Spleen (tissue), 11 donors: Measurements from ENCODE around the gene TMTC2. TPM values are rescaled to one million over a fixed set of nuclear protein-coding genes. Genes with fewer than 3 reads are reported as not detected.
"Not testable (repeated sequence)": the region's sequence is repeated elsewhere in the genome, so short reads cannot be mapped to it uniquely, and the experiment has no call there.

ENCODE experiments used
- DNase-seq: peaks from one replicate; pipeline ENCODE4 v3.0.0-alpha.2; 2020
- H3K27ac ChIP-seq, 8 donors: fragments of 200-600 bp; sonication (generic) in 7 of 8; 1 replicate in 4 of 8; 2 replicates in 4 of 8; pipeline versions ENCODE4 v1.5.0 to v1.8.0; 2016 to 2021; ENCODE audit warnings: inconsistent platforms in 4 of 8, mild to moderate bottlenecking in 4 of 8, moderate library complexity in 1 of 8
- H3K27me3 ChIP-seq, 7 donors: fragments of 200-600 bp; sonication (generic) in 6 of 7; replicated peaks in 1 of 7; 1 replicate in 4 of 7; 2 replicates in 3 of 7; pipeline versions ENCODE4 v1.5.0 to v1.8.0; 2016 to 2021; ENCODE audit warnings: inconsistent platforms in 3 of 7, mild to moderate bottlenecking in 1 of 7
- H3K36me3 ChIP-seq, 6 donors: fragments of 200-600 bp; sonication (generic) in 5 of 6; 1 replicate in 4 of 6; 2 replicates in 2 of 6; pipeline versions ENCODE4 v1.5.0 to v1.8.0; 2016 to 2021; ENCODE audit warnings: inconsistent platforms in 2 of 6
- H3K4me1 ChIP-seq, 6 donors: fragments of 200-600 bp; sonication (generic) in 5 of 6; 1 replicate in 3 of 6; 2 replicates in 3 of 6; pipeline versions ENCODE4 v1.5.0 to v1.8.0; 2016 to 2021; ENCODE audit warnings: inconsistent platforms in 3 of 6
- H3K4me3 ChIP-seq, 8 donors: fragments of 200-600 bp; sonication (generic) in 7 of 8; 1 replicate in 4 of 8; 2 replicates in 4 of 8; pipeline versions ENCODE4 v1.5.0 to v1.8.0; 2016 to 2021; ENCODE audit warnings: inconsistent platforms in 4 of 8, mild to moderate bottlenecking in 4 of 8, moderate library complexity in 2 of 8
- H3K9me3 ChIP-seq, 8 donors: fragments of 200-600 bp; sonication (generic) in 7 of 8; 1 replicate in 4 of 8; 2 replicates in 4 of 8; pipeline versions ENCODE4 v1.5.0 to v1.8.0; 2016 to 2021; ENCODE audit warnings: inconsistent platforms in 4 of 8
- POLR2A ChIP-seq, 3 donors: fragments of 450-650 bp; IDR thresholded peaks; one replicate each; pipeline ENCODE4 v1.5.1; 2017; ENCODE audit warnings: antibody characterized with exemption in 3 of 3, mild to moderate bottlenecking in 1 of 3
- POLR2AphosphoS5 ChIP-seq, 3 donors: sonication (generic); formaldehyde crosslinking; IDR thresholded peaks; one replicate each; pipeline ENCODE4 v1.5.1; 2017; ENCODE audit warnings: antibody characterized with exemption in 3 of 3
- WGBS, 5 donors: extraction: QIAGEN DNeasy Blood & Tissue Kit in 3 of 5; methylation state at CpG; one replicate each; pipeline versions ENCODE4 v1.1.5 to v1.1.7; 2013 to 2018; 5-methylcytosine and 5-hydroxymethylcytosine counted together
- intact Hi-C: fragments of 100-400 bp; cut with DNase I; formaldehyde crosslinking; loops from one replicate; pipeline ENCODE4 v1.15.0; 2023; ENCODE audit warnings: low total_unique reads
- polyA plus RNA-seq, 3 donors: library from polyadenylated mRNA; stranded (reverse); fragments of 200-250 nt; gene quantifications; one replicate each; pipeline ENCODE4 v1.2.1, GENCODE V29; 2013
- total RNA-seq, 7 donors: library from RNA; depleted of rRNA in 3 of 7; stranded (reverse); fragments of >200 nt in 3 of 7; fragmentation: NEBNext Ultra II Directional in 4 of 7; extraction: Animal tissue kit (Norgen Biotek cat#: 25700) in 4 of 7; gene quantifications; one replicate each; pipeline versions ENCODE4 v1.1.0 to v1.2.1, GENCODE V29; 2016 to 2021
- TF ChIP-seq, protein P1 (sequence below), 11 experiments: fragments of 200-600 bp in 7 of 11; fragments of 450-650 bp in 4 of 11; sonication (generic) in 4 of 11; IDR thresholded peaks in 8 of 11; conservative IDR thresholded peaks in 3 of 11; 1 replicate in 7 of 11; 2 replicates in 4 of 11; pipeline versions ENCODE4 v1.4.0 to v1.8.0; 2016 to 2021; ENCODE audit warnings: antibody characterized with exemption in 11 of 11, inconsistent platforms in 4 of 11, mild to moderate bottlenecking in 1 of 11
- donor health status: healthy with polysubstance abuse.
- donor health status: DM: no; HTN: no; CAD: no; lungs with moderate emphysema.
- donor health status: DM: no; HTN: no; CAD: no.
- donor health status: Bipolar disorder and iron deficiency.
- donor health status: healthy.
- donor health status: DM: no; HTN: no; CAD: no.
- donor health status: DM: yes; HTN: yes; CAD: no.

Gene TMTC2
- total and polyA plus RNA-seq, 10 donors = 0.74 to 8.5 (median 4.0) TPM

DNA sequence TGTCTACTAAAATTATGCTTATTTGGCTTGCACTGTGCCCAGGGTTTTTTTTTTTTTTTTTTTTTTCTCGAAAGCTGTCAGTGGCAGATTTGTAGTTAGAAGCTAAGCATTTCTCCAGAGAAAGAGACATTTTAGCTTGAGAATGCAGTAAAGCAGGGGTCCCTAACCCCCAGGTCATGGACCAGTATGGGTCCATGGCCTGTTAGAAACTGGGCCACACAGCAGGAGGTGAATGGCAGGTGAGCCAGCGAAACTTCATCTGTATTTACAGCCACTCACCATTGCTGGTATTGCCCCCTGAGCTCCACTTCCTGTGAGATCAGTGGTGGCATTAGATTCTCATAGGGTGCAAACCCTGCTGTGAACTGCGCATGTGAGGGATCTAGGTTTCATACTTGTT is 73.7 kb downstream of the TMTC2 start:
- Histone ChIP-seq H3K27me3 (no peaks in the 10 kb centered on the region), H3K27ac (no peak overlapping the region), H3K4me1 (no peaks in the 10 kb centered on the region), H3K9me3 (no peaks in the 10 kb centered on the region), H3K4me3 (no peak overlapping the region), H3K36me3 (no peaks in the 10 kb centered on the region)
- TF ChIP-seq, protein P1, sequence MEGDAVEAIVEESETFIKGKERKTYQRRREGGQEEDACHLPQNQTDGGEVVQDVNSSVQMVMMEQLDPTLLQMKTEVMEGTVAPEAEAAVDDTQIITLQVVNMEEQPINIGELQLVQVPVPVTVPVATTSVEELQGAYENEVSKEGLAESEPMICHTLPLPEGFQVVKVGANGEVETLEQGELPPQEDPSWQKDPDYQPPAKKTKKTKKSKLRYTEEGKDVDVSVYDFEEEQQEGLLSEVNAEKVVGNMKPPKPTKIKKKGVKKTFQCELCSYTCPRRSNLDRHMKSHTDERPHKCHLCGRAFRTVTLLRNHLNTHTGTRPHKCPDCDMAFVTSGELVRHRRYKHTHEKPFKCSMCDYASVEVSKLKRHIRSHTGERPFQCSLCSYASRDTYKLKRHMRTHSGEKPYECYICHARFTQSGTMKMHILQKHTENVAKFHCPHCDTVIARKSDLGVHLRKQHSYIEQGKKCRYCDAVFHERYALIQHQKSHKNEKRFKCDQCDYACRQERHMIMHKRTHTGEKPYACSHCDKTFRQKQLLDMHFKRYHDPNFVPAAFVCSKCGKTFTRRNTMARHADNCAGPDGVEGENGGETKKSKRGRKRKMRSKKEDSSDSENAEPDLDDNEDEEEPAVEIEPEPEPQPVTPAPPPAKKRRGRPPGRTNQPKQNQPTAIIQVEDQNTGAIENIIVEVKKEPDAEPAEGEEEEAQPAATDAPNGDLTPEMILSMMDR (IDR thresholded peaks at IDR 0.05 in 8 of 11, conservative IDR thresholded peaks at IDR 0.05 in 3 of 11) = no peak
- TF ChIP-seq POLR2AphosphoS5 (IDR thresholded peaks at IDR 0.05) = no peak
- TF ChIP-seq POLR2A (IDR thresholded peaks at IDR 0.05) = no peak
- DNase-seq = no peak
- intact Hi-C loops = no loop called here
- 90 to 94% (median 91%) methylated on average over 3 of the region's 3 CpGs for WGBS, 5 donors

DNA sequence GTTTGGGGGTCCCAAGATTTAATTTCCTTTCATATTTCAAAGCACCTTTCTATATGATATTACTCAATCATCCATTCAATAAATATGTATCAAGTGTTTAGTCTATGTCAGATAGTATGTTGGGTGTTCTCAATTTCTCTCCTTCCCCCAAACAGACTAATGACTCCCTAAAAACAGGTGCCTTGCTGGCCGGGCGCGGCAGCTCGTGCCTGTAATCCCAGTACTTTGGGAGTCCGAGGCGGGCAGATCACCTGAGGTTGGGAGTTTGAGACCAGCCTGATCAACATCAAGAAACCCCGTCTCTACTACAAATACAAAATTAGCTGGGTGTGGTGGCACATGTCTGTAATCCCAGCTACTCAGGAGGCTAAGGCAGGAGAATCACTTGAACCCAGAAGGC is 78.5 kb downstream of the TMTC2 start:
- H3K9me3 ChIP-seq, DNase-seq, H3K36me3 ChIP-seq, H3K4me3 ChIP-seq, H3K4me1 ChIP-seq, H3K27ac ChIP-seq, H3K27me3 ChIP-seq, intact Hi-C loops: not testable (repeated sequence)
- 92 to 96% (median 96%) methylated on average over 7 of the region's 7 CpGs for WGBS, 5 donors

DNA sequence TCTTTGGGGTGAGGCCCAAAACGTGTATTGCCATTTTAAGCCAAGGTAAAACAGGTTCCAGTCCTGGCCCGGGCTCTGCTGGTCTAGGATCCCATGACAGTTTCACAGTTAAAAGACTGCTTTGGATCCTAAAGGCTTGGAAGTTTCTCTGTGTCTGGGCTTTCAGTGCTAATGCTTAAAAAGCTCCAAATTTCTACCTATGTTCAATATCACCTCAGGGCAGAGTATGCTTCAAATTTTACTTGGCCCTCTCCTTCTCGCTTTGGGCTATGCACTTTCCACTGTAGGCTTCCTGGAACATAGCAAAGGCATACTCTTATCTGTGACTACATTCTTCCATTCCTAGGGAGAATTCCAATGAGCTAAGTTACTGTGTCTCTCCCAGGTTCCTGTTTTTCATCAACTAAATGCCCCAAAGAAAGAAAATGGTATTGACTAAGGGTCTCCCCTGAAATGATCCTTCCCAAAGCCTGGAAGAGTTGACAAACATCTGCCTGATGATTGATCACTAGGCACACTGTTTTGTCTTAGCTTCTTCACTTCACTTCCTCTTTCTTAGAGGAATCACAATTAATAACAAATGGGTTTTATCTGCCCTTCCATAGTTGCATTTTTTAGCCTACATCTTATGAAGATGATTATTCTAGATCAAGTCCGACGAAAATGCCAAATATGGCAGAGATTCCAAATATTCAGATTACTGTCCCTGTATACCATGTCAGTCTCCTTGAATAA is 79.4 kb downstream of the TMTC2 start:
- Histone ChIP-seq H3K36me3 (no peaks in the 10 kb centered on the region), H3K4me3 (no peak overlapping the region)
- intact Hi-C loops = no loop called here

GRCh38 chr12:82774666-82775065 is 88.0 kb downstream of the TMTC2 start:
- TF ChIP-seq, protein P1 (IDR thresholded peaks at IDR 0.05 in 8 of 11, conservative IDR thresholded peaks at IDR 0.05 in 3 of 11) = no peak
- no peak for TF ChIP-seq POLR2A (IDR thresholded peaks at IDR 0.05)
- TF ChIP-seq POLR2AphosphoS5 (IDR thresholded peaks at IDR 0.05) = no peak
- WGBS, 5 donors = 79 to 88% (median 81%) methylated on average over 5 of the region's 5 CpGs

More for the DNA sequence above, 79.4 kb downstream of the TMTC2 start:
- TF ChIP-seq POLR2AphosphoS5 (IDR thresholded peaks at IDR 0.05) (no peak), POLR2A (IDR thresholded peaks at IDR 0.05) (no peak)
- TF ChIP-seq, protein P1 (IDR thresholded peaks at IDR 0.05 in 8 of 11, conservative IDR thresholded peaks at IDR 0.05 in 3 of 11) = no peak
- Histone ChIP-seq H3K27ac (no peak overlapping the region), H3K27me3 (no peaks in the 10 kb centered on the region), H3K4me1 (no peaks in the 10 kb centered on the region), H3K9me3 (no peaks in the 10 kb centered on the region)
- DNase-seq = no peak
- 89 to 91% (median 90%) methylated on average over 5 of the region's 5 CpGs for WGBS, 5 donors

More at GRCh38 chr12:82774666-82775065, 88.0 kb downstream of the TMTC2 start:
- H3K36me3 ChIP-seq = no peaks in the 10 kb centered on the region
- no peaks in the 10 kb centered on the region for H3K4me1 ChIP-seq
- no peaks in the 10 kb centered on the region for H3K27me3 ChIP-seq
- no peaks in the 10 kb centered on the region for H3K9me3 ChIP-seq
- no peak for DNase-seq
- H3K4me3 ChIP-seq = no peak overlapping the region
- intact Hi-C loops = no loop called here
- H3K27ac ChIP-seq = no peak overlapping the region
